Stimulated activated CD8-positive, alpha-beta memory T cell treated with anti-CD3 and anti-CD28 coated beads, Interleukin-4, amount 100 ng/mL, for 4 hours (primary cell): ENCODE data around the gene RPGRIP1L.

Source experiments
- DNase-seq, 2 donors: peaks; one replicate each; pipeline ENCODE4 v3.0.0-alpha.2; 2020; ENCODE audit warnings: low read depth in 2 of 2, low spot score in 1 of 2

The RPGRIP1L gene

GRCh38 chr16:53703590-53704444 is at the start of gene RPGRIP1L, which contains the start of gene FTO:
RPGRIP1L (minus strand) TSS chr16:53703859; CDS start chr16:53700723, 3,136 bp downstream.
FTO (plus strand) TSS chr16:53704156.
- DNase-seq, result peak; percentile 89 to 90

- DNase-seq, result no peak
Measured at GRCh38 chr16:53753431-53753830, 49.8 kb upstream of the RPGRIP1L start.

GRCh38 chr16:53752560-53752959 is 48.9 kb upstream of the RPGRIP1L start:
- DNase-seq, result no peak

GRCh38 chr16:53745753-53746266 is 42.2 kb upstream of the RPGRIP1L start:
- DNase-seq, result no peak

GRCh38 chr16:53745086-53745485 is 41.4 kb upstream of the RPGRIP1L start:
- DNase-seq, result no peak

- no peak for DNase-seq
Measured at GRCh38 chr16:53744449-53744848, 40.8 kb upstream of the RPGRIP1L start.

GRCh38 chr16:53743149-53743566 is 39.5 kb upstream of the RPGRIP1L start:
- no peak for DNase-seq

GRCh38 chr16:53741546-53741945 is 37.9 kb upstream of the RPGRIP1L start:
- no peak for DNase-seq

- no peak for DNase-seq
Measured at GRCh38 chr16:53740933-53741531, 37.4 kb upstream of the RPGRIP1L start.

- DNase-seq, result no peak
Measured at GRCh38 chr16:53740476-53740875, 36.8 kb upstream of the RPGRIP1L start.

- no peak for DNase-seq
Measured at GRCh38 chr16:53737552-53737951, 33.9 kb upstream of the RPGRIP1L start.

- no peak for DNase-seq
Measured at GRCh38 chr16:53736297-53736696, 32.6 kb upstream of the RPGRIP1L start.

- no peak for DNase-seq
Measured at GRCh38 chr16:53734908-53735307, 31.2 kb upstream of the RPGRIP1L start.

- DNase-seq, result no peak
Measured at GRCh38 chr16:53732296-53732929, 28.8 kb upstream of the RPGRIP1L start.

GRCh38 chr16:53730693-53731092 is 27.0 kb upstream of the RPGRIP1L start:
- no peak for DNase-seq

- DNase-seq, result no peak
Measured at GRCh38 chr16:53726625-53727024, 23.0 kb upstream of the RPGRIP1L start.

- DNase-seq, result no peak
Measured at GRCh38 chr16:53721017-53721416, 17.4 kb upstream of the RPGRIP1L start.

- DNase-seq, result no peak
Measured at GRCh38 chr16:53717577-53717976, 13.9 kb upstream of the RPGRIP1L start.

GRCh38 chr16:53715023-53715384 is 11.3 kb upstream of the RPGRIP1L start:
- DNase-seq, result no peak

GRCh38 chr16:53714205-53715022 is 10.8 kb upstream of the RPGRIP1L start:
- no peak for DNase-seq
